A673 (cell line): ENCODE data around the gene CLEC2D.

ENCODE experiments used
- EZH2 ChIP-seq: fragments of 200-600 bp; sonication (generic); IDR thresholded peaks from 2 replicates; pipeline ENCODE4 v1.6.1; 2017; ENCODE audit warnings: borderline replicate concordance, low read depth, mild to moderate bottlenecking, mixed read lengths, antibody characterized with exemption, low read length; ENCODE audit not compliant: poor library complexity, severe bottlenecking
- TF ChIP-seq, protein P1 (sequence below): fragments of 300-800, 200-600 bp; sonication (generic); conservative IDR thresholded peaks from 2 replicates; pipeline ENCODE4 v1.5.1; 2017; ENCODE audit warnings: low read depth, mild to moderate bottlenecking, antibody characterized with exemption, low read length, moderate library complexity, mixed read lengths

DNA sequence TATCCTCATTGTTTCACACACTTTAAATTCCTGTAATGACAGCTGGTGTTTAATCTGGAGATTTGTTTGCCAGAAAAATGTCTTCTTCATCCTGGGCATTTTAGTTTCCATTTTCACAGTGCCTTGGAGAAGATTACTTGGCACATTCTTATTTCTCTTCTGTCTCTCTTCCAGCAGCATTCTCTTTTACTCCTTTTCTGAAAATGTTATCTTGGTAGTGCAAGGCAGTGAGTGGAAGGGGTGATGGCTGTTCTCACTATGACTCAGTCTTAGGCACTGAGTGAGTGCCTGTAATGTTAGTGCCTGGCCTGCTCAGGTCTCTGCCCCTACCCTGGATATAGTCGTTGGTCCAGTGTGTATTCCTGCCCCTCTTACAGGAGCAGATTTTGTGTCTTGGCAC, 50.3 kb downstream of the CLEC2D start:
- TF ChIP-seq, protein P1, sequence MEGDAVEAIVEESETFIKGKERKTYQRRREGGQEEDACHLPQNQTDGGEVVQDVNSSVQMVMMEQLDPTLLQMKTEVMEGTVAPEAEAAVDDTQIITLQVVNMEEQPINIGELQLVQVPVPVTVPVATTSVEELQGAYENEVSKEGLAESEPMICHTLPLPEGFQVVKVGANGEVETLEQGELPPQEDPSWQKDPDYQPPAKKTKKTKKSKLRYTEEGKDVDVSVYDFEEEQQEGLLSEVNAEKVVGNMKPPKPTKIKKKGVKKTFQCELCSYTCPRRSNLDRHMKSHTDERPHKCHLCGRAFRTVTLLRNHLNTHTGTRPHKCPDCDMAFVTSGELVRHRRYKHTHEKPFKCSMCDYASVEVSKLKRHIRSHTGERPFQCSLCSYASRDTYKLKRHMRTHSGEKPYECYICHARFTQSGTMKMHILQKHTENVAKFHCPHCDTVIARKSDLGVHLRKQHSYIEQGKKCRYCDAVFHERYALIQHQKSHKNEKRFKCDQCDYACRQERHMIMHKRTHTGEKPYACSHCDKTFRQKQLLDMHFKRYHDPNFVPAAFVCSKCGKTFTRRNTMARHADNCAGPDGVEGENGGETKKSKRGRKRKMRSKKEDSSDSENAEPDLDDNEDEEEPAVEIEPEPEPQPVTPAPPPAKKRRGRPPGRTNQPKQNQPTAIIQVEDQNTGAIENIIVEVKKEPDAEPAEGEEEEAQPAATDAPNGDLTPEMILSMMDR = no peak
- TF ChIP-seq EZH2 = no peak
